Calu3 (cell line): Measurements from ENCODE around the gene FSTL1. TPM values are rescaled to one million over a fixed set of nuclear protein-coding genes. Genes with fewer than 3 reads are reported as not detected.

ENCODE experiments used
- BruUV-seq: library from RNA; stranded (reverse); fragments of 400-500 nt; replicated peaks from 2 replicates; lab custom pipeline; 2021; lab: Mats Ljungman, UMichigan
- CTCF ChIA-PET: fragments of 300-600 bp; sonication (Branson Sonifier 250); formaldehyde crosslinking; loops from one replicate; lab custom pipeline; 2022; ENCODE audit warnings: antibody characterized with exemption; lab: Charles Lee
- DNase-seq: peaks from one replicate; pipeline ENCODE4 v3.0.0; 2022
- H3K27ac Mint-ChIP-seq: one replicate; pipeline ENCODE4 v1.8.0; 2022; ENCODE audit warnings: mixed read lengths; ENCODE audit not compliant: unreplicated experiment
- H3K27me3 Mint-ChIP-seq: one replicate; pipeline ENCODE4 v1.8.0; 2022; ENCODE audit warnings: mixed read lengths; ENCODE audit not compliant: unreplicated experiment
- H3K36me3 Mint-ChIP-seq: one replicate; pipeline ENCODE4 v1.8.0; 2022; ENCODE audit warnings: mild to moderate bottlenecking, moderate library complexity, mixed read lengths; ENCODE audit not compliant: insufficient read depth, unreplicated experiment
- H3K4me1 Mint-ChIP-seq: one replicate; pipeline ENCODE4 v1.8.0; 2022; ENCODE audit warnings: mild to moderate bottlenecking, low read depth, mixed read lengths; ENCODE audit not compliant: unreplicated experiment
- H3K4me3 Mint-ChIP-seq: one replicate; pipeline ENCODE4 v1.8.0; 2022; ENCODE audit warnings: mild to moderate bottlenecking, low read depth, moderate library complexity, mixed read lengths; ENCODE audit not compliant: unreplicated experiment
- H3K9me3 Mint-ChIP-seq: one replicate; pipeline ENCODE4 v1.8.0; 2022; ENCODE audit warnings: low read depth, mixed read lengths; ENCODE audit not compliant: unreplicated experiment
- CTCF ChIP-seq: fragments of 200-600 bp; IDR thresholded peaks from one replicate; pipeline ENCODE4 v1.8.0; 2022; ENCODE audit warnings: antibody characterized with exemption; ENCODE audit not compliant: unreplicated experiment
- intact Hi-C: fragments of 100-400 bp; cut with micrococcal nuclease; formaldehyde crosslinking; loops from one replicate; pipeline ENCODE4 v1.10.0; 2022; ENCODE audit not compliant: unreplicated experiment
- total RNA-seq: library from RNA; stranded (reverse); gene quantifications from 2 replicates; pipeline ENCODE4 v1.2.3, GENCODE V29; 2022

The FSTL1 gene
- total RNA-seq, 1 experiment from 2014 or later, result 18.5 TPM

GRCh38 chr3:120468635-120469295 lies 18.0 kb upstream of the FSTL1 start:
- no TSS peak for BruUV-seq
- TF ChIP-seq CTCF, result no peak
- Mint-ChIP-seq H3K36me3 (peaks cover 12% of the 10 kb centered on the region), H3K9me3 (peaks cover 6% of the 10 kb centered on the region), H3K4me1 (peaks cover 62% of the 10 kb centered on the region), H3K27me3 (no peaks in the 10 kb centered on the region), H3K4me3 (no peak overlapping the region), H3K27ac (peak overlapping the region; percentile 85)
- CTCF ChIA-PET, result interaction anchor here (1.1 kb wide), 1 partner anchor 90 kb away, joined by 3 read pairs; no protein-coding TSS in a partner anchor
- intact Hi-C loops, result no loop called here
- peak; percentile 15 for DNase-seq

GRCh38 chr3:120462409-120462959 lies 11.7 kb upstream of the FSTL1 start:
- Mint-ChIP-seq H3K9me3 (peaks cover 2% of the 10 kb centered on the region), H3K4me1 (peaks cover 1% of the 10 kb centered on the region), H3K27ac (no peak overlapping the region), H3K4me3 (no peak overlapping the region), H3K27me3 (no peaks in the 10 kb centered on the region), H3K36me3 (no peaks in the 10 kb centered on the region)
- BruUV-seq, result no TSS peak
- intact Hi-C loops, result no loop called here
- TF ChIP-seq CTCF, result no peak
- DNase-seq, result no peak
- CTCF ChIA-PET, result interaction anchor here (1.6 kb wide), 1 partner anchor 13 kb away, joined by 4 read pairs; no protein-coding TSS in a partner anchor

- intact Hi-C loops, result no loop called here
- CTCF ChIA-PET, result no interaction called here
- H3K36me3 Mint-ChIP-seq, result no peaks in the 10 kb centered on the region
- TF ChIP-seq CTCF, result no peak
- H3K4me3 Mint-ChIP-seq, result no peak overlapping the region
- no peak overlapping the region for H3K27ac Mint-ChIP-seq
- H3K27me3 Mint-ChIP-seq, result no peaks in the 10 kb centered on the region
- no peaks in the 10 kb centered on the region for H3K4me1 Mint-ChIP-seq
- no peak for DNase-seq
- no TSS peak for BruUV-seq
- peaks cover 2% of the 10 kb centered on the region for H3K9me3 Mint-ChIP-seq
These were observed 10.6 kb upstream of the FSTL1 start for GRCh38 chr3:120461416-120461815.

- H3K27me3 Mint-ChIP-seq, result no peaks in the 10 kb centered on the region
- intact Hi-C loops, result no loop called here
- BruUV-seq, result no TSS peak
- H3K4me1 Mint-ChIP-seq, result no peaks in the 10 kb centered on the region
- no peak overlapping the region for H3K4me3 Mint-ChIP-seq
- CTCF ChIA-PET, result interaction anchor here (0.6 kb wide), 1 partner anchor 14 kb away, joined by 8 read pairs; no protein-coding TSS in a partner anchor
- no peak for DNase-seq
- H3K36me3 Mint-ChIP-seq, result no peaks in the 10 kb centered on the region
- TF ChIP-seq CTCF, result no peak
- no peak overlapping the region for H3K27ac Mint-ChIP-seq
- peaks cover 2% of the 10 kb centered on the region for H3K9me3 Mint-ChIP-seq
These were observed 10.1 kb upstream of the FSTL1 start for GRCh38 chr3:120460862-120461261.
